Skeletal muscle cell (primary cell): ENCODE results near the gene KCNK13.

Experiments used
- DNase-seq: peaks from one replicate; pipeline ENCODE4 v3.0.0-alpha.2; 2010; ENCODE audit warnings: low read depth
- H3K4me3 ChIP-seq: 2 replicates; pipeline ENCODE4 v1.5.1; 2011; ENCODE audit warnings: low read depth, mild to moderate bottlenecking, control low read depth, low read length, moderate library complexity

The KCNK13 gene

DNA sequence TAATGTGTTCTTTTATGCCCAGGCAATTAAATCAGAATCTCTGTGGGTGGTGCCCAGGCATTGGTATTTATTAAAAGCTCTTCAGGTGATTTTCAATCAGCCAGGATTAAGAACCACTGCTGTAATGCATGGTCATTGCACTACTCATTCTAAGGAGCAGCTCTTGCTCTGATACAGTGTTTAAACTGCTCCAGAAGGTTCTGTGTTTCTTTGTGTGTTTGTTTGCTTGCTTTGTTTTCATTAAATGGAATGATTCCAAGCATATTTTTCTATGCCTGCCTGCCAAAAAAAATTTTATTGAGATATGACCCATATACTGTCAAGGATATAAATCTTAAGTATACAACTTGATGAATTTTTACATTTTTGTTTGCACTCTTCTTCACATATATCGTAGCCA is 54.0 kb downstream of the KCNK13 start:
- no peak for DNase-seq
- H3K4me3 ChIP-seq: no peak overlapping the region

GRCh38 chr14:90116444-90116843 is 54.6 kb downstream of the KCNK13 start:
- DNase-seq: no peak
- no peak overlapping the region for H3K4me3 ChIP-seq

- no peak for DNase-seq
- no peak overlapping the region for H3K4me3 ChIP-seq
Observed at GRCh38 chr14:90118027-90118426, 56.2 kb downstream of the KCNK13 start.

DNA sequence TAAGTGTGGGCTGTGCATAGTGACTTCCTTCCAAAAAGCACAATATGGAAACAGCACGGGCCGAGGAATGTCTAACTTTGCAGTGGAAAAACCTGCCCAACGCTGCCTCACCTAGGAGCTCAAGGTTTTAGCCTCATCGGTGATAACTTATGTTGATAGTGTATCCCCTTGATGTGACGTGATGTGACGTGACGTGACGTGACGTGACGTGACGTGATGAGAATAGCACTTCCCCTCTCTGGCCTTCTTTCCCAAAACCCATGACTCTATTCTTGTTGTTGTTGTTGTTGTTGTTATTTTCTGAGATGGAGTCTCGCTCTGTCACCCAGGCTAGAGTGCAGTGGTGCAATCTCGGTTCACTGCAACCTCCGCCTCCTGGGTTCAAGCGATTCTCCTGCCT is 64.5 kb downstream of the KCNK13 start:
- no peak overlapping the region for H3K4me3 ChIP-seq
- no peak for DNase-seq

- no peak overlapping the region for H3K4me3 ChIP-seq
- DNase-seq: no peak
Observed at GRCh38 chr14:90132821-90133570, 71.2 kb downstream of the KCNK13 start.

DNA sequence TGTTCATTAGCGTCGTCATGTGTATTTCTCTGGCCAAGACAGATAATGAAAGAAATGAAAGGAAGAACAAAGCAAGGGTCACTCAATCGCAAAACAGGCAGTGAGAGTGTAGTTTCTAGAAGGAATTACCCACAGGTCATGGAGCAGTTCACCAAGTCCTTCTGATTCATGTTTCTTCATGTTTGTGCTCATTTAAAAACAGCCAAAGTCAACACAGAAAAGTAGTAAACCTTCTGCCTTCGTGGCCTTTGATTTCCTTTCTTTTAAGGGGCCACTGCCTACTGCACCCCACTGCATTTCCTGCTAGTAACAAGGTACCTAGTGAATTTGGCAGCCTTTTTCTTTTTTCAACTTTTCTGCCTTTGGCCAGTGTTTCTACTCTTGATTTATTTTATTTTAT is 75.1 kb downstream of the KCNK13 start:
- no peak overlapping the region for H3K4me3 ChIP-seq
- no peak for DNase-seq

GRCh38 chr14:90137807-90138206 is 76.0 kb downstream of the KCNK13 start:
- no peak overlapping the region for H3K4me3 ChIP-seq
- no peak for DNase-seq

DNA sequence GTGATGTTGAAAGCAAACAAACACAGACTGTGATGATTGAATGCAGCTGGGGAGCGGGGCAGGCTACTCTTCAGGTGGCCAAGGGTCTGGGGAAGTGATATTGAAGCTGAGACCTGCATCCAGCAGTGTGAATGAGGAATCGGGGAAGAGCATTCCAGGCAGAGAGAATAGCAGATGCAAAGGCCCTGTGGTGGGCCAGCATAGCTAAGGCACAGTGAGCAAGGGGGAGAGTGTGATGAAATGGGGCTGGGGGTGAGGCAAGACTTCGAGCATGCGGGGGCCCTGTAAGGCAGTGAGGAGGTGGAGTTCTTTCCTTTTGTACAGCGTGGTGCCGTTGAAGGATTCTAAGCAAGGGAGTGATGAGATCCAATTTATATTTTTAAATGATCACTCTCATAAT is 77.4 kb downstream of the KCNK13 start:
- no peak overlapping the region for H3K4me3 ChIP-seq
- no peak for DNase-seq

GRCh38 chr14:90140298-90140955 is 78.6 kb downstream of the KCNK13 start:
- peak; percentile 16 for DNase-seq
- no peak overlapping the region for H3K4me3 ChIP-seq

DNA sequence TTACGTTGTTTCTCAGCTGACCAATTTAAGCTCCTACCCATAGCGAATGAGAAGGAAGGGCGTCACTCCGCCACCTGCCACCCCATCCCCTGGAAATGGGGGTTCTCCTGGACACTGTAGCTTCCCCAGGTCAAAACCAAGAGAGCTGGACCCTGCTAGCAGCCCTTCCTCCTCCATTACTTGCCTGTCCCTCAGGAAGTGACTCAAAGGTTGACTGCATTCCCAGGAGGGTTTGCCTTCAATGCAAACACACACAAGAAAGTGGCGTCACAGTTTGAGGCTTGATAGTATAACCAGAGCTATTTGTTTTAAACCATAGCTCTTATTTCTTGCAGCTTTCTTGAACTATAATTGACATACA is 79.1 kb downstream of the KCNK13 start:
- DNase-seq: peak; percentile 13
- no peak overlapping the region for H3K4me3 ChIP-seq

DNA sequence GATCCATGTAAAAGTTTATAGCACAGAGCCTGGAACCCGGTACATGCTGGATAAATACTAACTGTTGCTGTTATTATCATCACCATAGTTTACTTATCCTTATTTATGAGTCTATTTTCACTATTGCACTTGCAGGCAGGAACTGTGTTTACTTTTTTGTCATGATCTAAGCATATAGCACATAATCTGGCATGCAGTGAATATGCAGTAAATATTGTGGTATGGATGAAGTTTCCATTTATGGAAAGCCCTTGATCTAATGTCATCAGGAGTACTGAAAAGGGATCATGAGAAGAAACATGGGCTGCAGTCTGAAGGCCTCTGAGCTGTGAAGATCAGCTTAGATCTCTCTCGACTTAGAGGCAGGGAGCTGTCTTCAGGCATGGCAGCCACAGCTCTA is 91.6 kb downstream of the KCNK13 start:
- DNase-seq: no peak
- no peak overlapping the region for H3K4me3 ChIP-seq

DNA sequence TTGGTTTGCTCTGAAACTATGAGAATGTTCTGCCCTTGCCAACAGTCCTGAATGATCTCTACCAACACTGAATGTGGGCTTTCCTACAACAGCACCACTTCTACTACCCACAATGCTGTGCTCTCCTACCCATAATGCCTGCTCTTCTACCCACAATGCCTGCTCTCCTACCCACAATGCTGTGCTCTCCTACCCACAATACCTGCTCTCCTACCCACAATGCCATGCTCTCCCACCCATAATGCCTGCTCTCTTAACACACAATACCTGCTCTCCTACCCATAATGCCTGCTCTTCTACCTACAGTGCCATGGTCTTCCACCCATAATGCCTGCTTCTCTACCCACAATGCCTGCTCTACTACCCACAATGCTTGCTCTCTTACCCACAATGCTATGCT is 92.3 kb downstream of the KCNK13 start:
- H3K4me3 ChIP-seq: no peak overlapping the region
- no peak for DNase-seq

GRCh38 chr14:90159146-90159545 is 97.4 kb downstream of the KCNK13 start:
- no peak for DNase-seq
- no peak overlapping the region for H3K4me3 ChIP-seq

GRCh38 chr14:90159688-90160087 is 97.9 kb downstream of the KCNK13 start:
- no peak for DNase-seq
- H3K4me3 ChIP-seq: no peak overlapping the region

- no peak for DNase-seq
- no peak overlapping the region for H3K4me3 ChIP-seq
Observed at GRCh38 chr14:90161129-90161528, 99.3 kb downstream of the KCNK13 start.

GRCh38 chr14:90168425-90169105 is 106.8 kb downstream of the KCNK13 start:
- no peak overlapping the region for H3K4me3 ChIP-seq
- no peak for DNase-seq

DNA sequence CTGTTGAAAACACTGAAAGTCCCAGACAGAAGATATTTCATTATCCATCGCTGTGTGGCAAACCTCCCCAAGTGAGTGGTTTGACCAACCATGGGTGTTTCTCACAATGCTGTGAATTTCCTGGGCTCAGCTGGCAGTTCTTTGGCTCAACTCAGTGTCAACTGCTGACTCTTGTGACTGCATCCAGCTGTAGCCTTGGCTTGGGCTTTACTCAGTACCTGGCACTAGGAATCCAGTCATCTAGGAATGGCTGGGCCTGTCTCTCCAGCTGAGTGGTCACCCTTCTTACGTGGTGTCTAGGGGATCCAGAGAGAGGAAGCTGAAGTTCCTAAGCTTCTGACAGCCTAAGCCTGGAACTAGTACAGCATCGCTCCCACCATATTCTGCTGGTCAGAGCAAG is 113.8 kb downstream of the KCNK13 start:
- H3K4me3 ChIP-seq: no peak overlapping the region
- DNase-seq: no peak

GRCh38 chr14:90177539-90178189 is 115.9 kb downstream of the KCNK13 start:
- H3K4me3 ChIP-seq: no peak overlapping the region
- DNase-seq: no peak

GRCh38 chr14:90179357-90179756 is 117.6 kb downstream of the KCNK13 start:
- DNase-seq: no peak
- no peak overlapping the region for H3K4me3 ChIP-seq
